H9 (cell line): ENCODE results near the gene MUCL3. TPM values are rescaled to one million over a fixed set of nuclear protein-coding genes. Genes with fewer than 3 reads are reported as not detected.

Source experiments
- DNase-seq: peaks from one replicate; pipeline ENCODE4 v3.0.0-alpha.2; 2017
- H2AFZ ChIP-seq: one replicate; pipeline ENCODE4 v1.6.1; 2013; ENCODE audit warnings: mild to moderate bottlenecking, low read length, control low read depth, moderate library complexity
- H2AK5ac ChIP-seq: 2 replicates; pipeline ENCODE4 v1.6.1; 2013; ENCODE audit warnings: low read length, control low read depth, mixed read lengths; ENCODE audit not compliant: insufficient read length
- H2BK120ac ChIP-seq: one replicate; pipeline ENCODE4 v1.6.1; 2013; ENCODE audit warnings: low read depth, mild to moderate bottlenecking, low read length, control low read depth, inconsistent platforms; ENCODE audit not compliant: poor library complexity, severe bottlenecking
- H2BK12ac ChIP-seq: 2 replicates; pipeline ENCODE4 v1.6.1; 2013; ENCODE audit warnings: low read length, control low read depth, mixed read lengths, low read depth; ENCODE audit not compliant: insufficient read length
- H2BK15ac ChIP-seq: 2 replicates; pipeline ENCODE4 v1.6.1; 2013; ENCODE audit warnings: low read depth, low read length, control low read depth
- H2BK20ac ChIP-seq: one replicate; pipeline ENCODE4 v1.6.1; 2013; ENCODE audit warnings: low read depth, mild to moderate bottlenecking, low read length, control low read depth, inconsistent platforms; ENCODE audit not compliant: poor library complexity, severe bottlenecking
- H2BK5ac ChIP-seq: 2 replicates; pipeline ENCODE4 v1.6.1; 2013; ENCODE audit warnings: low read length, control low read depth, mixed read lengths; ENCODE audit not compliant: insufficient read length
- H3K14ac ChIP-seq: 2 replicates; pipeline ENCODE4 v1.6.1; 2013; ENCODE audit warnings: low read length, control low read depth; ENCODE audit not compliant: insufficient read depth
- H3K18ac ChIP-seq: 2 replicates; pipeline ENCODE4 v1.6.1; 2013; ENCODE audit warnings: low read depth, mild to moderate bottlenecking, mixed read lengths, low read length, control low read depth; ENCODE audit not compliant: insufficient read length
- H3K23ac ChIP-seq: 2 replicates; pipeline ENCODE4 v1.6.1; 2013; ENCODE audit warnings: low read length, control low read depth, mixed read lengths, low read depth; ENCODE audit not compliant: insufficient read length
- H3K23me2 ChIP-seq: 2 replicates; pipeline ENCODE4 v1.6.1; 2013; ENCODE audit warnings: low read depth, mild to moderate bottlenecking, mixed read lengths, low read length, control low read depth; ENCODE audit not compliant: insufficient read length, poor library complexity, severe bottlenecking
- H3K27ac ChIP-seq: 2 replicates; pipeline ENCODE4 v1.5.1; 2013; ENCODE audit warnings: low read length, control low read depth, mixed read lengths, low read depth; ENCODE audit not compliant: insufficient read length
- H3K27me3 ChIP-seq: 2 replicates; pipeline ENCODE4 v1.6.1; 2013; ENCODE audit warnings: low read length, control low read depth, inconsistent platforms; ENCODE audit not compliant: insufficient read depth
- H3K4ac ChIP-seq: 2 replicates; pipeline ENCODE4 v1.6.1; 2013; ENCODE audit warnings: low read depth, mild to moderate bottlenecking, control low read depth, inconsistent platforms, low read length, moderate library complexity
- H3K4me1 ChIP-seq: 2 replicates; pipeline ENCODE4 v1.6.1; 2013; ENCODE audit warnings: low read length, control low read depth, inconsistent platforms; ENCODE audit not compliant: insufficient read depth
- H3K4me2 ChIP-seq: 2 replicates; pipeline ENCODE4 v1.6.1; 2013; ENCODE audit warnings: low read length, control low read depth, mixed read lengths; ENCODE audit not compliant: insufficient read length, insufficient read depth
- H3K56ac ChIP-seq: 2 replicates; pipeline ENCODE4 v1.6.1; 2013; ENCODE audit warnings: low read depth, mild to moderate bottlenecking, mixed read lengths, low read length, control low read depth; ENCODE audit not compliant: insufficient read length
- H3K79me1 ChIP-seq: 2 replicates; pipeline ENCODE4 v1.6.1; 2013; ENCODE audit warnings: low read depth, mild to moderate bottlenecking, moderate library complexity, low read length, control low read depth, inconsistent platforms; ENCODE audit not compliant: insufficient read depth, poor library complexity, severe bottlenecking
- H3K79me2 ChIP-seq: 2 replicates; pipeline ENCODE4 v1.6.1; 2013; ENCODE audit warnings: low read length, control low read depth, inconsistent platforms; ENCODE audit not compliant: insufficient read depth
- H3K9ac ChIP-seq: 2 replicates; pipeline ENCODE4 v1.6.1; 2013; ENCODE audit warnings: low read length, control low read depth, mixed read lengths; ENCODE audit not compliant: insufficient read length; ENCODE audit errors: extremely low read depth
- H3K9me3 ChIP-seq: one replicate; pipeline ENCODE4 v1.6.1; 2013; ENCODE audit warnings: low read depth, low read length, inconsistent platforms; ENCODE audit not compliant: control insufficient read depth
- H3T11ph ChIP-seq: one replicate; pipeline ENCODE4 v1.6.1; 2013; ENCODE audit warnings: mild to moderate bottlenecking, low read length, control low read depth, inconsistent platforms
- H4K20me1 ChIP-seq: one replicate; pipeline ENCODE4 v1.6.1; 2013; ENCODE audit not compliant: control insufficient read depth, insufficient read length, insufficient read depth
- H4K5ac ChIP-seq: 2 replicates; pipeline ENCODE4 v1.6.1; 2013; ENCODE audit warnings: low read depth, mild to moderate bottlenecking, mixed read lengths, low read length, control low read depth; ENCODE audit not compliant: insufficient read length
- H4K8ac ChIP-seq: replicated peaks from 2 replicates; pipeline ENCODE4 v1.6.1; 2013; ENCODE audit warnings: low read length, control low read depth, mixed read lengths, low read depth; ENCODE audit not compliant: insufficient read length
- H4K91ac ChIP-seq: 2 replicates; pipeline ENCODE4 v1.6.1; 2013; ENCODE audit warnings: low read depth, mild to moderate bottlenecking, moderate library complexity, mixed read lengths, low read length, control low read depth; ENCODE audit not compliant: insufficient read length
- H3K27ac Mint-ChIP-seq, 3 experiments: 2 replicates in 2 of 3; 3 replicates in 1 of 3; pipeline ENCODE4 v1.8.0; 2020 to 2021; ENCODE audit warnings: mixed read lengths in 3 of 3, mild to moderate bottlenecking in 1 of 3, moderate library complexity in 1 of 3
- H3K27me3 Mint-ChIP-seq: 2 replicates; pipeline ENCODE4 v1.8.0; 2021; ENCODE audit warnings: low read depth, mild to moderate bottlenecking, moderate library complexity, mixed read lengths
- H3K36me3 Mint-ChIP-seq, 3 experiments: 2 replicates in 2 of 3; 3 replicates in 1 of 3; pipeline ENCODE4 v1.8.0; 2020 to 2021; ENCODE audit warnings: low read depth in 3 of 3, mixed read lengths in 3 of 3; ENCODE audit not compliant: insufficient read depth in 1 of 3
- H3K4me1 Mint-ChIP-seq, 2 experiments: 2 replicates each; pipeline ENCODE4 v1.8.0; 2020; ENCODE audit warnings: mixed read lengths in 2 of 2
- H3K4me3 Mint-ChIP-seq, 2 experiments: 2 replicates in 1 of 2; 3 replicates in 1 of 2; pipeline ENCODE4 v1.8.0; 2020 to 2021; ENCODE audit warnings: mild to moderate bottlenecking in 2 of 2, mixed read lengths in 2 of 2, moderate library complexity in 1 of 2
- H3K9me3 Mint-ChIP-seq, 2 experiments: 2 replicates in 1 of 2; 3 replicates in 1 of 2; pipeline ENCODE4 v1.8.0; 2020; ENCODE audit warnings: mild to moderate bottlenecking in 2 of 2, mixed read lengths in 2 of 2, moderate library complexity in 1 of 2
- WGBS: extraction: QIAGEN DNeasy Blood & Tissue Kit; methylation state at CpG from one replicate; pipeline ENCODE4 v1.1.7; 2013; ENCODE audit warnings: missing lambda C conversion rate, low lambda C conversion rate, mixed read lengths; ENCODE audit not compliant: insufficient read length; ENCODE audit errors: extremely low coverage; 5-methylcytosine and 5-hydroxymethylcytosine counted together
- total RNA-seq: library from RNA; stranded (reverse); gene quantifications from 2 replicates; pipeline ENCODE4 v1.2.1, GENCODE V29; 2021
- TF ChIP-seq, protein P1 (sequence below): fragments of 200-600 bp; sonication (generic); conservative IDR thresholded peaks from 3 replicates; pipeline ENCODE4 v1.8.0; 2021; ENCODE audit warnings: antibody characterized with exemption, mild to moderate bottlenecking

MUCL3 gene
- total RNA-seq, 1 experiment from 2014 or later, result 0.15 TPM

- H2BK20ac ChIP-seq, result no peak overlapping the region
- no peak overlapping the region for H2AK5ac ChIP-seq
- Mint-ChIP-seq H3K4me3 (no peak overlapping the region), H3K36me3 (no peaks in the 10 kb centered on the region), H3K27me3 (peaks cover 6% of the 10 kb centered on the region), H3K9me3 (no peaks in the 10 kb centered on the region), H3K27ac (no peak overlapping the region), H3K4me1 (peaks cover 13 to 32% of the 10 kb centered on the region in 2 experiments)
- H2BK120ac ChIP-seq, result no peak overlapping the region
- no peaks in the 10 kb centered on the region for H3K79me1 ChIP-seq
- DNase-seq, result no peak
- H2BK5ac ChIP-seq, result no peak overlapping the region
- H3K18ac ChIP-seq, result no peak overlapping the region
- TF ChIP-seq, protein P1, sequence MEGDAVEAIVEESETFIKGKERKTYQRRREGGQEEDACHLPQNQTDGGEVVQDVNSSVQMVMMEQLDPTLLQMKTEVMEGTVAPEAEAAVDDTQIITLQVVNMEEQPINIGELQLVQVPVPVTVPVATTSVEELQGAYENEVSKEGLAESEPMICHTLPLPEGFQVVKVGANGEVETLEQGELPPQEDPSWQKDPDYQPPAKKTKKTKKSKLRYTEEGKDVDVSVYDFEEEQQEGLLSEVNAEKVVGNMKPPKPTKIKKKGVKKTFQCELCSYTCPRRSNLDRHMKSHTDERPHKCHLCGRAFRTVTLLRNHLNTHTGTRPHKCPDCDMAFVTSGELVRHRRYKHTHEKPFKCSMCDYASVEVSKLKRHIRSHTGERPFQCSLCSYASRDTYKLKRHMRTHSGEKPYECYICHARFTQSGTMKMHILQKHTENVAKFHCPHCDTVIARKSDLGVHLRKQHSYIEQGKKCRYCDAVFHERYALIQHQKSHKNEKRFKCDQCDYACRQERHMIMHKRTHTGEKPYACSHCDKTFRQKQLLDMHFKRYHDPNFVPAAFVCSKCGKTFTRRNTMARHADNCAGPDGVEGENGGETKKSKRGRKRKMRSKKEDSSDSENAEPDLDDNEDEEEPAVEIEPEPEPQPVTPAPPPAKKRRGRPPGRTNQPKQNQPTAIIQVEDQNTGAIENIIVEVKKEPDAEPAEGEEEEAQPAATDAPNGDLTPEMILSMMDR, result no peak
- H4K8ac ChIP-seq, result no peak overlapping the region
- no peak overlapping the region for H3K4me2 ChIP-seq
- no CpG with 5 or more reads among the region's 3 CpGs for WGBS
- H3K79me2 ChIP-seq, result no peaks in the 10 kb centered on the region
- no peak overlapping the region for H3K9ac ChIP-seq
- no peak overlapping the region for H2AFZ ChIP-seq
- H4K20me1 ChIP-seq, result no peaks in the 10 kb centered on the region
- no peak overlapping the region for H2BK15ac ChIP-seq
- H3K14ac ChIP-seq, result no peak overlapping the region
- no peak overlapping the region for H3T11ph ChIP-seq
- H4K5ac ChIP-seq, result no peak overlapping the region
- H4K91ac ChIP-seq, result no peak overlapping the region
- H3K27me3 ChIP-seq, result no peaks in the 10 kb centered on the region; the same call in 1 of the 2 replicates
- H3K9me3 ChIP-seq, result no peaks in the 10 kb centered on the region
- no peaks in the 10 kb centered on the region for H3K23me2 ChIP-seq
- H3K4me1 ChIP-seq, result peaks cover 2% of the 10 kb centered on the region; the same call in 1 of the 2 replicates
- H3K4ac ChIP-seq, result no peak overlapping the region
- no peak overlapping the region for H2BK12ac ChIP-seq
- no peak overlapping the region for H3K56ac ChIP-seq
- no peak overlapping the region for H3K27ac ChIP-seq
- no peak overlapping the region for H3K23ac ChIP-seq
Observed at GRCh38 chr6:30935018-30935417, 5.8 kb upstream of the MUCL3 start.
